Gastrocnemius medialis (tissue), 4 donors: Measurements from ENCODE around the gene SYTL2. TPM values are rescaled to one million over a fixed set of nuclear protein-coding genes. Genes with fewer than 3 reads are reported as not detected.

Experiments
- ATAC-seq, 2 donors: fragments of 150-250 bp; one replicate each; pipeline ENCODE4 v1.9.1; 2016
- DNase-seq, 2 donors: peaks; one replicate each; pipeline ENCODE4 v3.0.0-alpha.2; 2019
- H3K27ac ChIP-seq, 4 donors: fragments of 200-600 bp; sonication (generic); 1 replicate in 1 of 4; 2 replicates in 3 of 4; pipeline ENCODE4 v1.5.1; 2016 to 2018; ENCODE audit warnings: mild to moderate bottlenecking in 2 of 4, moderate library complexity in 1 of 4
- H3K27me3 ChIP-seq, 3 donors: fragments of 200-600 bp; sonication (generic) in 2 of 3; 1 replicate in 1 of 3; 2 replicates in 2 of 3; pipeline versions ENCODE4 v1.5.1 to v1.6.0; 2016 to 2019; ENCODE audit warnings: mild to moderate bottlenecking in 1 of 3, moderate library complexity in 1 of 3
- H3K36me3 ChIP-seq, 2 donors: fragments of 200-600 bp; sonication (generic) in 1 of 2; one replicate each; pipeline ENCODE4 v1.5.1; 2017 to 2018
- H3K4me1 ChIP-seq, 2 donors: fragments of 200-600 bp; sonication (generic) in 1 of 2; one replicate each; pipeline ENCODE4 v1.5.1; 2016 to 2017; ENCODE audit warnings: mild to moderate bottlenecking in 2 of 2
- H3K4me3 ChIP-seq, 4 donors: fragments of 200-600 bp; sonication (generic) in 3 of 4; 1 replicate in 1 of 4; 2 replicates in 3 of 4; pipeline ENCODE4 v1.5.1; 2016 to 2019; ENCODE audit warnings: mild to moderate bottlenecking in 2 of 4
- H3K9me3 ChIP-seq, 3 donors: fragments of 200-600 bp; sonication (generic) in 2 of 3; 1 replicate in 1 of 3; 2 replicates in 2 of 3; pipeline ENCODE4 v1.5.1; 2016 to 2019
- CTCF ChIP-seq, 5 experiments: fragments of 450-650 bp in 3 of 5; fragments of 200-600 bp in 2 of 5; sonication (generic) in 2 of 5; IDR thresholded peaks in 4 of 5; conservative IDR thresholded peaks in 1 of 5; 1 replicate in 4 of 5; 2 replicates in 1 of 5; pipeline ENCODE4 v1.5.1; 2016 to 2019; ENCODE audit warnings: antibody characterized with exemption in 5 of 5, mild to moderate bottlenecking in 3 of 5, moderate library complexity in 3 of 5
- POLR2A ChIP-seq, 2 donors: fragments of 450-650 bp; IDR thresholded peaks; one replicate each; pipeline ENCODE4 v1.6.1; 2017; ENCODE audit warnings: antibody characterized with exemption in 2 of 2, mild to moderate bottlenecking in 2 of 2, moderate library complexity in 2 of 2
- in situ Hi-C, 4 donors: fragments of 200-750 bp; cut with MboI; loops; one replicate each; pipeline versions ENCODE4 v1.15.0 to v1.8.0; 2017; ENCODE audit warnings: low sequenced_read_pairs in 4 of 4
- intact Hi-C: fragments of 100-400 bp; cut with DNase I; formaldehyde crosslinking; loops from one replicate; pipeline ENCODE4 v1.15.1; 2023; ENCODE audit warnings: low total_unique reads
- total RNA-seq, 4 donors: library from RNA; depleted of rRNA; stranded (reverse); fragments of >200 nt; gene quantifications; one replicate each; pipeline versions ENCODE4 v1.1.0 to v1.2.3, GENCODE V29; 2016

The SYTL2 gene
- total RNA-seq, 4 donors from 2014 or later: 0.97 to 11.9 (median 2.7) TPM

- H3K27me3 ChIP-seq: no peaks in the 10 kb centered on the region
- no peak for ATAC-seq
- no peak overlapping the region for H3K27ac ChIP-seq
- H3K4me3 ChIP-seq: no peak overlapping the region
- no peaks in the 10 kb centered on the region for H3K36me3 ChIP-seq
- intact Hi-C loops: no loop called here
- H3K4me1 ChIP-seq: no peaks in the 10 kb centered on the region
- no peak for TF ChIP-seq POLR2A (IDR thresholded peaks at IDR 0.05)
- no peak for TF ChIP-seq CTCF (IDR thresholded peaks at IDR 0.05 in 4 of 5, conservative IDR thresholded peaks at IDR 0.05 in 1 of 5)
- no peak for DNase-seq
- no peaks in the 10 kb centered on the region for H3K9me3 ChIP-seq
- in situ Hi-C loops: no loop called here
Observed at GRCh38 chr11:85756401-85757200, 54.3 kb downstream of the SYTL2 start.

- intact Hi-C loops: no loop called here
- in situ Hi-C loops: no loop called here
Observed at GRCh38 chr11:85755701-85756100, 55.2 kb downstream of the SYTL2 start.

GRCh38 chr11:85755285-85755684 lies 55.7 kb downstream of the SYTL2 start:
- H3K27ac ChIP-seq: no peak overlapping the region
- H3K9me3 ChIP-seq: no peaks in the 10 kb centered on the region

More at GRCh38 chr11:85755701-85756100, 55.2 kb downstream of the SYTL2 start:
- Histone ChIP-seq H3K36me3 (no peaks in the 10 kb centered on the region), H3K4me3 (no peak overlapping the region), H3K27ac (no peak overlapping the region), H3K4me1 (no peaks in the 10 kb centered on the region), H3K27me3 (no peaks in the 10 kb centered on the region), H3K9me3 (no peaks in the 10 kb centered on the region)
- TF ChIP-seq POLR2A (IDR thresholded peaks at IDR 0.05) (no peak), CTCF (IDR thresholded peaks at IDR 0.05 in 4 of 5, conservative IDR thresholded peaks at IDR 0.05 in 1 of 5) (no peak)
- ATAC-seq (no peak), DNase-seq (no peak)

GRCh38 chr11:85752890-85753581 lies 57.9 kb downstream of the SYTL2 start:
- peak in 1 of 2 donors; percentile 35 for DNase-seq
- intact Hi-C loops (no loop called here), in situ Hi-C loops (no loop called here)
- Histone ChIP-seq H3K27ac (no peak overlapping the region), H3K4me3 (no peak overlapping the region), H3K4me1 (no peaks in the 10 kb centered on the region), H3K27me3 (no peaks in the 10 kb centered on the region), H3K9me3 (no peaks in the 10 kb centered on the region), H3K36me3 (no peaks in the 10 kb centered on the region)
- no peak for ATAC-seq
- TF ChIP-seq CTCF (IDR thresholded peaks at IDR 0.05 in 4 of 5, conservative IDR thresholded peaks at IDR 0.05 in 1 of 5): no peak
- TF ChIP-seq POLR2A (IDR thresholded peaks at IDR 0.05): no peak

More at GRCh38 chr11:85755285-85755684, 55.7 kb downstream of the SYTL2 start:
- H3K4me1 ChIP-seq: no peaks in the 10 kb centered on the region
- no peak for TF ChIP-seq POLR2A (IDR thresholded peaks at IDR 0.05)
- TF ChIP-seq CTCF (IDR thresholded peaks at IDR 0.05 in 4 of 5, conservative IDR thresholded peaks at IDR 0.05 in 1 of 5): no peak
- H3K27me3 ChIP-seq: no peaks in the 10 kb centered on the region
- no peaks in the 10 kb centered on the region for H3K36me3 ChIP-seq
- intact Hi-C loops: no loop called here
- DNase-seq: no peak
- H3K4me3 ChIP-seq: no peak overlapping the region
- in situ Hi-C loops: no loop called here
- no peak for ATAC-seq
